Measurements from ENCODE around the gene BORCS6. TPM values are rescaled to one million over a fixed set of nuclear protein-coding genes. Genes with fewer than 3 reads are reported as not detected.

The BORCS6 gene
- total and polyA plus RNA-seq, 2 of the 13 experiments (the other 11 are each of a cell fraction or from before 2014, with no cell fraction given) = 2.0 to 5.1 TPM

DNA sequence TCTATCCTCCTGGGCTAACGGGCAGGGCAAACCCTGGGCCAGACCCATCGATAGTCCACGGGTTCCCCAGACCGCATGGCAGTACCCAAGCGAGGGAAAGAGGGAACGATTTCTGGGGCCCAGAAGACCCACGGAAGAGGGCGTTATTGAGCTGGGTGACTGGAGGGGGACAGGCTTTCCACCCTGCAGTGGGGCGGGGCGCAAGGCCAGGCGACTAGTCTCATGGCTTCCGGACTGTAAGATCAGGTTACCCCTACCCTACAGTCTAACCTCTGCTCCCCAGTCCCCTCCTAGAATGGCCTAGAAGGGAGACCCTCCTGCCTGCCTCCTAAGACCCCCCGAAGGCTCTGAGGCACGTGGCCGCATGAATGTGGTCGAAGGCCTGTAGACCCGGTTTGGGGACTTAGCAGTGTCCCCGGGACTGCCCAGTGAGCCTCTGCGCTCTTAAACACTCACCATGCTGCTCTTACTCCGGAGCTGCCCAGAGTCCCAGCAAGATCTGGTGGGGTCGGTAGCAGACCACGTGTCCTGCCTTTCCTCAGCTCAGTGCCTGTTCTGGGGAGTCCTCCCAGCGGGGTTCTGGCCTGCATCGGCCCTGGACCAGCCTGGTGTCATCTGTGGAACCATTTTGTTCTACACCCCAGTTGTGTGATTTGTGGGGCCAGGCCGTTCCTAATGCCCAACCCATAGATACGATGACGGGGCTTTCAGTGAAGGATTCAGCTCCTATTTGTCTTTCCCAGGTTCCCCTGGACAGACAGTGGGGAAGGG is 33.6 kb upstream of the BORCS6 start (continued):
- TF ChIP-seq, protein P1, sequence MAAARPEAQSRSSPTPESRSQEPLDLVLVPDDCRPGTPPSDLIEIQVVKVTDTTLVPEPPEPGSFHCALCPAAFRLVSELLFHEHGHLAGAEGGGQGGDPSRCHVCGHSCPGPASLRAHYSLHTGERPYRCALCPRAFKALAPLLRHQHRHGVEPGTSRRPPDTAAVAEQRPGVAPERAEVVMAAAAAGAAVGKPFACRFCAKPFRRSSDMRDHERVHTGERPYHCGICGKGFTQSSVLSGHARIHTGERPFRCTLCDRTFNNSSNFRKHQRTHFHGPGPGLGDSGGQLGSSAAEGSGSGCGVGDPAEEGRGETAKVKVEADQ (CRISPR knock-in tag; IDR thresholded peaks at IDR 0.05; ENCODE audit: borderline replicate concordance) = no peak
- no peak for TF ChIP-seq KDM4B (CRISPR knock-in tag; IDR thresholded peaks at IDR 0.05)
- no peak for TF ChIP-seq ZKSCAN1 (IDR thresholded peaks at IDR 0.05; ENCODE audit: low read length)
- TF ChIP-seq, protein P2, sequence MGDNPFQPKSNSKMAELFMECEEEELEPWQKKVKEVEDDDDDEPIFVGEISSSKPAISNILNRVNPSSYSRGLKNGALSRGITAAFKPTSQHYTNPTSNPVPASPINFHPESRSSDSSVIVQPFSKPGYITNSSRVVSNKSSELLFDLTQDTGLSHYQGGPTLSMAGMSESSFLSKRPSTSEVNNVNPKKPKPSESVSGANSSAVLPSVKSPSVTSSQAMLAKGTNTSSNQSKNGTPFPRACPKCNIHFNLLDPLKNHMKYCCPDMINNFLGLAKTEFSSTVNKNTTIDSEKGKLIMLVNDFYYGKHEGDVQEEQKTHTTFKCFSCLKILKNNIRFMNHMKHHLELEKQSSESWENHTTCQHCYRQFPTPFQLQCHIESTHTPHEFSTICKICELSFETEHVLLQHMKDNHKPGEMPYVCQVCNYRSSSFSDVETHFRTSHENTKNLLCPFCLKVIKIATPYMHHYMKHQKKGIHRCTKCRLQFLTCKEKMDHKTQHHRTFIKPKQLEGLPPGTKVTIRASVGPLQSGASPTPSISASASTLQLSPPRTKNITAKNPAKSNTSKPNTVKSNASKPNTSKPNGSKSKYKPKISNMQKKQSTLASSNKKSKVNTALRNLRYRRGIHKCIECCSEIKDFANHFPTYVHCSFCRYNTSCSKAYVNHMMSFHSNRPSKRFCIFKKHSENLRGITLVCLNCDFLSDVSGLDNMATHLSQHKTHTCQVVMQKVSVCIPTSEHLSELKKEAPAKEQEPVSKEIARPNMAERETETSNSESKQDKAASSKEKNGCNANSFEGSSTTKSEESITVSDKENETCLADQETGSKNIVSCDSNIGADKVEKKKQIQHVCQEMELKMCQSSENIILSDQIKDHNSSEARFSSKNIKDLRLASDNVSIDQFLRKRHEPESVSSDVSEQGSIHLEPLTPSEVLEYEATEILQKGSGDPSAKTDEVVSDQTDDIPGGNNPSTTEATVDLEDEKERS (CRISPR knock-in tag; IDR thresholded peaks at IDR 0.05) = no peak
- TF ChIP-seq, protein P3, sequence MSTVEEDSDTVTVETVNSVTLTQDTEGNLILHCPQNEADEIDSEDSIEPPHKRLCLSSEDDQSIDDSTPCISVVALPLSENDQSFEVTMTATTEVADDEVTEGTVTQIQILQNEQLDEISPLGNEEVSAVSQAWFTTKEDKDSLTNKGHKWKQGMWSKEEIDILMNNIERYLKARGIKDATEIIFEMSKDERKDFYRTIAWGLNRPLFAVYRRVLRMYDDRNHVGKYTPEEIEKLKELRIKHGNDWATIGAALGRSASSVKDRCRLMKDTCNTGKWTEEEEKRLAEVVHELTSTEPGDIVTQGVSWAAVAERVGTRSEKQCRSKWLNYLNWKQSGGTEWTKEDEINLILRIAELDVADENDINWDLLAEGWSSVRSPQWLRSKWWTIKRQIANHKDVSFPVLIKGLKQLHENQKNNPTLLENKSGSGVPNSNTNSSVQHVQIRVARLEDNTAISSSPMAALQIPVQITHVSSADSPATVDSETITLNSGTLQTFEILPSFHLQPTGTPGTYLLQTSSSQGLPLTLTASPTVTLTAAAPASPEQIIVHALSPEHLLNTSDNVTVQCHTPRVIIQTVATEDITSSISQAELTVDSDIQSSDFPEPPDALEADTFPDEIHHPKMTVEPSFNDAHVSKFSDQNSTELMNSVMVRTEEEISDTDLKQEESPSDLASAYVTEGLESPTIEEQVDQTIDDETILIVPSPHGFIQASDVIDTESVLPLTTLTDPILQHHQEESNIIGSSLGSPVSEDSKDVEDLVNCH (CRISPR knock-in tag; IDR thresholded peaks at IDR 0.05) = 0 out of 2 replicates have a peak, but pooled peaks have one; percentile 38
- TF ChIP-seq ZNF780A (CRISPR knock-in tag; IDR thresholded peaks at IDR 0.05) = 0 out of 2 replicates have a peak, but pooled peaks have one; percentile 14
- peak; percentile 70; the same call in 1 of the 2 replicates for TF ChIP-seq ZBTB7B (CRISPR knock-in tag; IDR thresholded peaks at IDR 0.05)
- no peak; the same call in 1 of the 2 replicates for TF ChIP-seq ETV6 (CRISPR knock-in tag; conservative IDR thresholded peaks at IDR 0.05)
- TF ChIP-seq KDM3A (CRISPR knock-in tag; IDR thresholded peaks at IDR 0.05; ENCODE audit: low read depth) = peak; percentile 36; the same call in 1 of the 2 replicates
- TF ChIP-seq NCOA1 (CRISPR knock-in tag; IDR thresholded peaks at IDR 0.05) = no peak
- no peak for TF ChIP-seq RORA (CRISPR knock-in tag; IDR thresholded peaks at IDR 0.05)
- no peak for TF ChIP-seq RBFOX2 (IDR thresholded peaks at IDR 0.05; ENCODE audit: low read depth, low read length)
- TF ChIP-seq CHD2 (IDR thresholded peaks at IDR 0.05; ENCODE audit: low read depth, low read length) = no peak
- TF ChIP-seq, protein P4, sequence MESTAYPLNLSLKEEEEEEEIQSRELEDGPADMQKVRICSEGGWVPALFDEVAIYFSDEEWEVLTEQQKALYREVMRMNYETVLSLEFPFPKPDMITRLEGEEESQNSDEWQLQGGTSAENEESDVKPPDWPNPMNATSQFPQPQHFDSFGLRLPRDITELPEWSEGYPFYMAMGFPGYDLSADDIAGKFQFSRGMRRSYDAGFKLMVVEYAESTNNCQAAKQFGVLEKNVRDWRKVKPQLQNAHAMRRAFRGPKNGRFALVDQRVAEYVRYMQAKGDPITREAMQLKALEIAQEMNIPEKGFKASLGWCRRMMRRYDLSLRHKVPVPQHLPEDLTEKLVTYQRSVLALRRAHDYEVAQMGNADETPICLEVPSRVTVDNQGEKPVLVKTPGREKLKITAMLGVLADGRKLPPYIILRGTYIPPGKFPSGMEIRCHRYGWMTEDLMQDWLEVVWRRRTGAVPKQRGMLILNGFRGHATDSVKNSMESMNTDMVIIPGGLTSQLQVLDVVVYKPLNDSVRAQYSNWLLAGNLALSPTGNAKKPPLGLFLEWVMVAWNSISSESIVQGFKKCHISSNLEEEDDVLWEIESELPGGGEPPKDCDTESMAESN (CRISPR knock-in tag; conservative IDR thresholded peaks at IDR 0.05) = peak; percentile 12; the same call in 1 of the 2 replicates
- TF ChIP-seq, protein P5, sequence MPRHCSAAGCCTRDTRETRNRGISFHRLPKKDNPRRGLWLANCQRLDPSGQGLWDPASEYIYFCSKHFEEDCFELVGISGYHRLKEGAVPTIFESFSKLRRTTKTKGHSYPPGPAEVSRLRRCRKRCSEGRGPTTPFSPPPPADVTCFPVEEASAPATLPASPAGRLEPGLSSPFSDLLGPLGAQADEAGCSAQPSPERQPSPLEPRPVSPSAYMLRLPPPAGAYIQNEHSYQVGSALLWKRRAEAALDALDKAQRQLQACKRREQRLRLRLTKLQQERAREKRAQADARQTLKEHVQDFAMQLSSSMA (CRISPR knock-in tag; IDR thresholded peaks at IDR 0.05) = peak; percentile 30; the same call in 1 of the 2 replicates
- 0 out of 2 replicates have a peak, but pooled peaks have one; percentile 2 for TF ChIP-seq PHF21A (CRISPR knock-in tag; IDR thresholded peaks at IDR 0.05)
- TF ChIP-seq BHLHE40 (IDR thresholded peaks at IDR 0.05; ENCODE audit: low read length) = no peak
- TF ChIP-seq PAF1 (CRISPR knock-in tag; IDR thresholded peaks at IDR 0.05) = no peak

Measured in HepG2 (cell line).